Measurements from ENCODE around the gene PAGE2B. TPM values are rescaled to one million over a fixed set of nuclear protein-coding genes. Genes with fewer than 3 reads are reported as not detected.
"Not testable (repeated sequence)": the region's sequence is repeated elsewhere in the genome, so short reads cannot be mapped to it uniquely, and the experiment has no call there.

The PAGE2B gene, protein sequence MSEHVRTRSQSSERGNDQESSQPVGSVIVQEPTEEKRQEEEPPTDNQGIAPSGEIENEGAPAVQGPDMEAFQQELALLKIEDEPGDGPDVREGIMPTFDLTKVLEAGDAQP
- polyA plus RNA-seq (2013, experiment 1 of 2; ENCODE audit: insufficient read length) = not detected
- not detected for polyA plus RNA-seq (2013, experiment 2 of 2; ENCODE audit: insufficient read length)

DNA sequence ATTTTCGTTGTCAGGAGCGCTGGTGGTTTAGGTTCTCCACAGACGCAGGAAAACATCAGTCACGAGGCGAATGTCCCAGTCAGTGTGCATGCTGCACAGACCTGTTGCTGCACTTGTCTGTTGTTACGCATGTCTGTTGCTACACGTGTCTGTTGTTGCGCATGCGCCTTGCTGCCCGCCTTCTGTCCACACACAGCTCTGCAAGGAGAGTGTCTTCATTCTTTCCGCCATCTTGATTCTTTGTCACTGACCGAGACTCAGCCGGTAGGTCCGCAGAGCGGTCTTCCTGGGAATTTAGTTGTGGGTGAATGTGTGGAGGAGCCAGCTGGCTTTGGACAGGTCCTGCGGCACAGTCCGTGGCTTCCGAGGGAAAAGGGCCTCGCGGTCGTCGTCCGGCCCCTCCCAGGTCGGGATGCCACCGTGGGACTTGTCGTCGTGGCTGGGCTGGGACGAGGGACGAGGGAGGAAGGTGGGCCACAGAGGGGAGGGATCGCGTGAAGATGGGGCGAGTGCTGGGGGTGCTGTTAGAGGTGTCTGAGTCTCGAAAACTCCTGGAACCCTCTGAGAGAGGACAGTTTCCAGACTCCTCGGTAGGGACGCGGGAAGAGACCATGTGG, at the start of gene PAGE2B:
Gene PAGE2B (plus strand): TSS at position 180 of the 617 bp plus-strand sequence. CDS start 1,012 bp downstream, outside the sequence.
- DNase-seq = no peak

DNA sequence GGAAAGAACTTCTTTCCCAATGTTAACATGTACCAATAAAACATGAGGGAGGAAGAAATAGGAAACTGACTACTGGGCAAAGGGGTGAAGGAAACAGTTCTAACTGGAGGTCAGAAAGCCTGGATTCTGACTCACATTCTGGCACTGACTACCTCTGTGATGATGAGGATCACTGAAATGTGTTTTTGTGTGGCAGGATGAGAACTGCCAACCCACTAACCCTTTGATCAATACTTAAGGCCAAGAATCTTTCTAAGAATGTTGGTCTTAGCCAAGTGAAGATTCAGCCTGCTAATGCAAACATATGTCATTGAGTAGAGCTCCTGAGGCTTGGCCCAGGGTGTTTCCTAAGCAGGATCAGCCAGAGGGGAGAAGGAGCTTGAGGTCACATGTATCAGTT, 48.7 kb upstream of the PAGE2B start:
- peak; percentile 1 for DNase-seq

DNA sequence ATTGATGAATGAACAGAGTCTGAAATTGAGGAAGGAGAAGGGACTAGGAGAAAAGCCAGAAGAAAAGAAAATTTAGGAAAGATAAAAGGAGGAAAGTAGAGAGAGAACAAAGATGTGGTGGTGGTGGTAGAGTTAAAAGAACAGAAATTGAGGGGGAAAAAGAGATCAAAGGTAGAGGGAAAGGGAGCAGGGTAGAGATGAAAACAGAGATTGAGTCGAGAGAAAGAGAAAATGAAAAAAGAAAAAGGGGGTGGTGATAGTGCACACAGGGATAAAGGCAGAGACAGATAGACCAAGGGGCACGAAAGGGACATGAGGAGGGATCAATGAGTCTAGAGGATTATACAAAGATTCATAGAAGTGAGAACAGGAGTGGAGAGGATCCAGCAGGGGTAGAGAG, 48.0 kb upstream of the PAGE2B start:
- DNase-seq = no peak

DNA sequence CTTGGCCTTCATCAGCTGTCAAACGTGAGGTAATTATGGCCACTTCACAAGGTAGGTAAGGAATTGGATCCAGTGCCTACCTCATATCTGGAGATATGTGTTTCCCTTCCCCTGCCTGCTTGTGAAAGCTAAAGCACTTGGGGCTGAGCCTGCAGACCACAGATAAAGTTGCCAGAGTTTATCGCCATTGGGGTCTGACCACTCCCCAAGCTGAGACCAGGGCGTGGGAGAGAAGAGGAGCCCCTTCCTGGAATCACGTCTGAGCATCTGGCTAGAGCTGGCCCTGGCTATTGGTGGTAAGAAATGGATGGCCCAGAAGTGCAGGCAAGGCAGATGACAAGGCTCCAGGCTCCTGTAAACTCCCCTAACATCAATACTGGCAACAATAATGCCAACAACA, 46.8 kb upstream of the PAGE2B start:
- DNase-seq = no peak

DNA sequence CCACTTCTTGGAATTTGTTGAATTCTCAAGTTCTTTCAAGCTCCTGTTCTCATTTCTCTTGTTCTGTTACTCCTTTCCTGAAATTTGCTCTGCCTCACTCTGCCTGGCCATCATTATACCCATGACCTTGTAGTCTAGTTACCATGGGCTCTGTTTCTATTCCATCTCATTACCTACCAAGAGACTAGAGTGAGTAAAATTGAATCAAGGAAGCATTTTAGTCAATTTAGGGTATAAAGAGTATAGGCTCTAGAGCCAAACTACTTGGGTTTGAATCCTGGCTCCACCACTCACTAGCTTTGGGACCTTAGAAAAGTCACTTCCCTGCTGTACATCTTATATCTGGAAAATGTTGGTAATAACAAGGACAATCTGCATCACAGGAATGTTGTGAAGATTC, 46.2 kb upstream of the PAGE2B start:
- DNase-seq = no peak

DNA sequence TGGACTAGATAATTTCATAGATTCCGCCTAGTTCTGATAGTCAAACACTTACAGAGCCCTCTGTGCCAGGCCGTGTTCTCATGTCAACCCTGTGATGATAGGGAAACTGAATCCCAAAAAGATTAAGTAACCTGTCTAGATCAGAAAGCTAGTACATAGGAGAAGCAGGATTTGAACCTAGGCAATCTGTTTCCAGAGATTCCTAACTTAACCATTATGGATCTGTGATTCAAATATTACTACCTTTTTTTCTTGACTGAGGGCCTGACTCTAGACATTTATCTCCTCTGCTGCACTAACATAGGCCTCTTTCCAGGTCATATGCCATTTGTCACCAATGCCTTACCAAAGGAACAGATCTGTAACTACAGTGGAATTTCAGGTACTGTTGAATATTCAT, 45.5 kb upstream of the PAGE2B start:
- no peak for DNase-seq

DNA sequence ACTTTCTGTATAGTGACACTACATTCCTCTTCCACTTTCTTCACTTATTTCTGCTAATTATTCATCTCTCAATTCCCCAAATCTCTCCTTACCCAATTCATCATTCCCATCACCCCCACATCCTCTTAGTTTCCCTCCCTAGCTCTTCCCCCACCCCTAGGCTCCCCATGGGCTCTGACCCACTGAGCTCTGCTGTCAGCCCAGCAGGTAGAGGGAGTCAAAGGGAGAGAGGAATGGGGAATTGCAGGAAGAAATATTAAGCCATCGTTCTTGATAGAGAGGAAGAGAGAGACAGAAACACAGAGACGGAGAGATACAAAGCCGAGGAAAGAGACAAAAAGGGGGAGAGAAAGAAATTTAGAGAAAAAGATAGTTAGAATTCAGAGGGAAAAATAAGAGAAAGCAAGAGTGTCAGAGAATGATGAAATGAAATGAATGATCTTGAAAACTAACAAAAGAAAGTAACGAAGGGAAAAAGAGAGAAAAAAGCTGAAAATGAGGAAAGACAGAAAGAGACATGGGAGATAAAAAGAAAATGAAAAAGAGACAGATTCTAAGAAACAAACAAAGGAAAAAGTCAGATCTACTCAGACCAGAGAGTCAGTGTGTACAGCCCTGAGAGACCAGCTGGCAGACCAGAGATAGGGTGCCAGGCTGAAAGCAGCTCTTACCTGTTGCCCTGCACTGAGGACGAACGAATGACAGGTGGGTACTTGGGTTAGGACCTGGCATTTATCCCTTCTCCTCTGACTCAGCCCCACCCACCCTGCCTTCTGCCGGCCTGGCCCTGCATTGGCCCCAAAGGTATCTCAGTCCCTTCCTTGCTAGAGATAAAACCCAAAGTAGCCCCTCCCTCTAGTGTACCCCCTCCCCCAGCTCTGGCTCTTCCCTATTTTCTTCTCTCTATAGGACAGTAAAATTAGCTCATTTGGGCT, 44.3 kb upstream of the PAGE2B start, which contains the start of gene ALAS2:
Gene ALAS2 (minus strand): TSS at position 707 of the 935 bp plus-strand sequence. CDS start 4,977 bp downstream, outside the sequence.
- no peak for DNase-seq

DNA sequence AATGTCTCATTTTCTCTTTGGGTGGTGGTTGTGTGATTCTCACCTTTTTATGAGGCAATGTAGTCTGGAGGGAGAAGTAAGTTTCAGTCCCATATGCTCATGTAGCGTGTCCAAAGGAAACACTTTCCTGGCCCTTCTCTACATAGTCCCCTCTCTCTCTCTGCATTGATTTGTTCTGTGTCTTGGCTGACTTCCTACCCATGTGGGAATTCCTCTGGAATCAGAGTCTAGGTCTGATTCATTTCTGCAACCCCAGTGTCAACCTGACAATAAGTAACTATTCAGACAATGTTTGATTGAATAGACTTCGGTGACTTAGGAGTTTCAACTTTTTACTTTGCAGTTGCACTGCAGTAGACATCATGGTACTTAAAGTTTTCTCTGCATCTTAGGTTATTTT, 41.4 kb upstream of the PAGE2B start:
- DNase-seq = no peak

DNA sequence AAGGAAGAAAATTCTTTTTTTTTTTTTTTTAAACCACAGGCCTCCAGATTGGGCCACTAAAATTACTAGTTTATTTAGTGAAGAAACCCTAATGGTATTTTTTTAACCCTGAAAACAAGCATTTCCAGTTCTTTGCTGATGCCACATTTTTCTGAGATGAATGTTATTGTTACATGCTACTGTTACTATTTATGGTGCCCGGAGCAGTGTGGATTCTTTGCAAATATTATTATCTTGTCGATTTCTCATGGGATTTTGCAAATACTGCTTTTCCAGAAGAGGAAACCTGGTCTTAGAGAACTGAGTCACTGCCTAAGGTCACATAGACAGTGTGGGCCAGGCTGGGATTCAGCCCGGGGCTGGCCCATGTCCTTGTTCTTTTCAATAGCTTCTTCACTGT, 35.4 kb upstream of the PAGE2B start:
- peak; percentile 43 for DNase-seq

DNA sequence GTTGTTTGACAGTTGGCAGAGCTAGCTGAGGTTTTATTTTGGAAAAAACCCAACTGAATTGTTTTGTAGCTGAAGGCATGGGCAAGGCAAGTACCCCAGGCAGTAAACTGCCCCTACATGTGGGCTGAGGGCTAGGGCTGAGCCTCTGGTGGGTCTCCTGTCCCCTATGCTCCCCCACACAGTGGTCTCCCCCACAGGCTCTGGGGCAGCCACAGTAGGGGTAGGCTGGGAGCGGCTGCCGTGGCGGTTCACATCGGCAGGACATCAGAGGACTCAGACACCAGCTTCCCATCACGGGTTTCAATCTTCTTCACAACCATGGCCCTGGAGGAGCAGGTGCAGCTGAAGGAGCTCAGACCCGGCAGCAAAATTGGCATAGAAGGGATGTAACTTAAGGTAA, 33.3 kb upstream of the PAGE2B start:
- no peak for DNase-seq

DNA sequence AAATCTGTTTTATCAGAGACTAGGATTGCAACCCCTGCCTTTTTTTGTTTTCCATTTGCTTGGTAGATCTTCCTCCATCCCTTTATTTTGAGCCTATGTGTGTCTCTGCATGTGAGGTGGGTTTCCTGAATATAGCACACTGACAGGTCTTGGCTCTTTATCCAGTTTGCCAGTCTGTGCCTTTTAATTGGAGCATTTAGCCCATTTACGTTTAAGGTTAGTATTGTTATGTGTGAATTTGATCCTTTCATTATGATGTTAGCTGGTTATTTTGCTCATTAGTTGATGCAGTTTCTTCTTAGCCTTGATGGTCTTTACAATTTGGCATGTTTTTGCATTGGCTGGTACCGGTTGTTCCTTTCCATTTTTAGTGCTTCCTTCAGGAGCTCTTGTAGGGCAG, 24.2 kb upstream of the PAGE2B start:
- not testable (repeated sequence) for DNase-seq

DNA sequence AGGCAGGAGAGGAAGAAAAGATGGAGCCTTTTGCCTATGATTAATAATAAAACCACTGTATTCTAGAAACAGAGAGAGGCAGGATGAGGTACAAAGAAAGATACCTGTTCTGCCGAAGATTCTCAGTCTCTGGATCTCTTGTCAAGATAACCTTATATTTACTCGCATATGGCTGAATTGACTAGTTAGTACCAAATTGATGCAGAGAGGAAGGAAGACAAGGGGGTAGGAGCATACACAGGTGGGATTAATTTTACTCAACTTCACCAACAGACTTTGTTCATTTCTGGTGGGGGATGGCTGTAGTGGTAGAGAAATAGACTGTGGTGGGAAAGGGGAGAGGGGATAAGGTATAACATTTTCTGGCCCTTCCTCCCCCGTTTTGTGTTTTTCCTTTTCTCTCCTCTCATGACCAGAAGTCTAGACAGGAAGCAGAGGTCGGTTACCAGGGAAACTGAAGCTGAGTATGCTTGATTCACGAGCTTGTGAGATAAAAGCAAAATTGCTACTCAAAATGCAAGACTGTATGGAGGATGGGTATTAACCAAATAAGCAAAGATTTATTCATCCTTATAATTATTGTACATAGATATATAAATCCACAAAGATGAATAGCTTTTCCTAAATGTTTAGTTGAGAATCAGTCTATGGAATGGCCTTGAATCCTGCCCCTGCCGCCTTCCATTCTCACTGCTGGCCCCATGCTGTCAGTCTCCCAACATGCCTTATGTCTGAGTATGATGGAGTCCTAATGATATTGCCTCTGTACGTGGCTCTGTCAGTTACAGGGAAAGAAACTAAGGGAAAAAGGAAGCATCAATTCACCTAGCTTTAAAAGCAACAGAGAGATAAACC, 17.8 kb upstream of the PAGE2B start:
- DNase-seq = no peak

DNA sequence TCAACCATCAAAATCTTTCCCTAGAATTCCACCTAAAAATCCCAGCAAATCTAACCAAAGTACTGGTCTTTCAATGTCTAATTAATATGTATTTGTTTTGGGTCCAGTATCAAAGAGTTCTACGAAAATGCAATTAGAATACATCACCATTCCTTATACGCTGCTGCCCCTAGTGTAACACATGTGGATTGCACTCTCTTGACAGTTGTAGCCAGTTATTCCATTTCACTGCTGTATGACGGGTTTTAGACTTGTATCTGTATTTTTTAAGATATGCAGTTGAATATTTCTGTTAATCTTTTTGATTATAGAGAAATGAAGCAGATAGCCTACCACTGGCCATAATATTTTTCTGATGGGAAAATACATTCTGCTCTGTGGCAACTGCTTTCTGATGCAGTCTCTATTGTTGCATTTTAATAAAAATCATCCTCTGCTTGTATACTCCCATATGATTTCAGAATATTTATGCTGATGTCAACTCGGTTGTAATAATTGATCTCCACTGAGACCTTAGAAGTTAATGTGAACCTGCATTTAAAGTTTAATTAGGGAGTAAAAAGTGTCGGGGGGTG, 17.1 kb upstream of the PAGE2B start:
- DNase-seq = peak; percentile 18

DNA sequence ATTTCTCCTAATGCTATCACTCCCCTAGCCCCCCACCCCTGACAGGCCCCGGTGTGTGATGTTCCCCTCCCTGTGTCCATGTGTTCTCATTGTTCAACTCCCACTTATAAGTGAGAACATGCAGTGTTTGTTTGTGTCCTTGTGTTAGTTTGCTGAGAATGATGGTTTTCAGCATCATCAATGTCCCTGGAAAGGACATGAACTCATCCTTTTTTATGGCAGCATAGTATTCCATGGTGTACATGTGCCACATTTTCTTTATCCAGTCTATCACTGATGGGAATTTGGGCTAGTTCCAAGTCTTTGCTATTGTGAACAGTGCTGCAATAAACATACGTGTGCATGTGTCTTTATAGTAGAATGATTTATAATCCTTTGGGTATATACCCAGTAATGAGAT, 7.7 kb upstream of the PAGE2B start:
- DNase-seq = not testable (repeated sequence)

DNA sequence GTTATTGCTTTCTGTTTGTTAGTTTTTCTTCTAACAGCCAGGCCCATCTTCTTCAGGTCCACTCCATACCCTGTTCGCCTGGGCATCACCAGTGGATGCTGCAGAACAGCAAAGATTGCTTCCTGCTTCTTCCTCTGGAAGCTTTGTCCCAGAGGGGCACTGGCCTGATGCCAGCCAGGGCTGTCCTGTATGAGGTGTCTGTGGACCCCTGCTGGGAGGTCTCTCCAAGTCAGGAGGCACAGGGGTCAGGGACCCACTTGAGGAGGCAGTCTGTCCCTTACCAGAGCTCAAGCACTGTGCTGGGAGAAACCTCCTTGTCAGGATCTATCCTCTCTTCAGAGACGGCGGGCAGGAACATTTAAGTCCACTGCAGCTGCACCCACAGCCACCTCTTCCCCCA, 2.5 kb upstream of the PAGE2B start:
- no peak for DNase-seq

DNA sequence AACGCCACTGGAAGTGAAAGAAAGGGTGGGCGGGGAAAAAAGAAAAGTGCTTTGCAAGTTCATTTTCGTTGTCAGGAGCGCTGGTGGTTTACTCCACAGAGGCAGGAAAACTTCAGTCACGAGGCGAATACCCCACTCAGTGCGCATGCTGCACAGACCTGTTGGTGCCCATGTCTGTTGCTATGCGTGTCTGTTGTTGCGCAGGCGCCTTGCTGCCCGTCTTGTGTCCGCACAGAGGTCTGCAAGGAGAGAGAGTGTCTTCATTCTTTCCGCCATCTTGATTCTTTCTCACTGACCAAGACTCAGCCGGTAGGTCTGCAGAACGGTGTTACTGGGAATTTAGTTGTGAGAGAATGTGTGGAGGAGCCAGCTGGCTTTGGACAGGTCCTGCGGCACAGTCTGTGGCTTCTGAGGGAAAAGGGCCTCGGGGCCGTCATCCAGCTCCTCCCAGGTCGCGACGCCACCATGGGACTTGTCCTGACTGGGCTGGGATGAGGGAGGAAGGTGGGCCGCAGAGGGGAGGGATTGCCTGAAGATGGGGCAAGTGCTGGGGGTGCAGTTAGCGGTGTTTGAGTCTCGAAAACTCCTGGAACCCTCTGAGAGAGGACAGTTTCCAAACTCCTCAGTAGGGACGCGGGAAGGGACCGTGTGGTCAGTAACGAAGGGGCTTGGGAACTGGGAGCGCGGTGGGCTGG, 14.1 kb downstream of the PAGE2B start, which contains the start of gene PAGE2:
Gene PAGE2 (plus strand): TSS at position 224 of the 695 bp plus-strand sequence. CDS start 1,003 bp downstream, outside the sequence.
- DNase-seq = no peak

DNA sequence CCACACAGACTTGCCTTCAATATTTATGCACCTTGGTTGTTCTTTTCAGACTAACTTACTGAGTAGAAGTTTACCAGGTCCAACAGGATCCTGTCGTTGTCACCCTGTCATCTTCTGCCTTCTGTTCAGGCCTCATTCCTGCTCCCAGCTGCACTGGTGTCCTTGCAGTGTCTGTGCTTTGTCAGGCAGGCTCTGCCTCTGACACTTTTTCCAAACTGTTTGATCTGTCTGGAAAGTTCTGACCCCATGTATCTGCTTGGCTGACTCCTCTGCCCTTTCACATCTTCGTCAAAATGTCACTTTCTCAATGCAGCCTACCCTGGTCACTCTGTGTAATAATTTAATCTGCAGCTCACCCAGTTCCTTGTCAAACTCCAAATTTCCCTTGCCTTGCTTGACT, 23.9 kb downstream of the PAGE2B start:
- DNase-seq = no peak

DNA sequence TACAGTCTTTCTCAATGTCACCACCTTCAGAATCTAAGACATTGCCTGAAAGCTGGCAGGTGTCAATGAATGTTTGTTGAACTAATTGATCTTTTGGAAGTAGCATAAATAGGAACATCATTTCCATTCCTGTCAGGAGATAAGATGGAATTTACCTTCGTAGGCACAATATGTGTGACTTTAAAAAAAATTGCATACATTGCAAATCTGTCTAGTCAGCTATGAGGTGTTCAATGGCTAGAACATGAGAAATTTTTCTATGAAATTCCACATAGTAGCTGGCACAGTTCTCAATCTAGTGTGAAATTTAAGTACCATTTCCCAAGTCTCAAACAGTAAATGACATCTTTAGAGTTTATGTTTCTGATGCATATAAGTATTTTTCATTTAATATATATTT, 24.3 kb downstream of the PAGE2B start:
- no peak for DNase-seq

DNA sequence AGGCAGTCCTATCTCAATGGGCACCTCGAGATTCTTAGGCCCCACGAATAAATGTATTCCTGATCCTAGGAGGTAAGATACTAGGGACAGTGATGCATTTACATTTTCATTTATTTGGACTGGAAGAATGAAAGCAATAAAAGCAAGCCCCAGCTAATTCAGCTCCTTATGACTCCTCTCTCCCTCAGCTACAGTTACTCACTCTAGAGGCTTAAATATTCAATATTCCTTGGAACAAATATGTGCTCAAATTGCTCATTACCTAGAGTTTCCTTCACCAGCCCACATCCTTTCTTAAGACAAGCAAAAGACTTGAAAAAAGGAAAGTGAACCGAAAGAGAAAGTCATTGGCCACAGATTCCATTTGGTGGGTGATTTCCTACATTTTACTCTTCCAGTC, 27.9 kb downstream of the PAGE2B start:
- no peak for DNase-seq

DNA sequence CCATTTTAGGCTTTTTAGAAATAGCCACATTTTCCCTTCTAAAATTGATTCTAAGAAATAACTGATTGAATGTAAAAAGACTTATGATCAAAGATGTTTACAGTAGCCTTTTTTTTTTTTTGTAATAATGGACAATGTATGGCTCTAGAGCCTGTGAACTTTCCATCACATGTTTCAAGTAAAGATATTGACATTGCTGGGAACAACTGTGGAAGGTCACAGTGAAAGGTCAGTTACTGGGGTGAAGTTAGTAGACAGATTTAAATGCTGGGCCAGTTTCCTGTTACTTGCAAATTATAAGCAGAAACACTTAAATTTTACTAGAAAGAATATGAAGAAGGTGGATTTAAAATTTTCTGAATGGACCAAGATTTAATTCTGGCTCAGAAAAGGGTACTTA, 32.4 kb downstream of the PAGE2B start:
- DNase-seq = no peak

DNA sequence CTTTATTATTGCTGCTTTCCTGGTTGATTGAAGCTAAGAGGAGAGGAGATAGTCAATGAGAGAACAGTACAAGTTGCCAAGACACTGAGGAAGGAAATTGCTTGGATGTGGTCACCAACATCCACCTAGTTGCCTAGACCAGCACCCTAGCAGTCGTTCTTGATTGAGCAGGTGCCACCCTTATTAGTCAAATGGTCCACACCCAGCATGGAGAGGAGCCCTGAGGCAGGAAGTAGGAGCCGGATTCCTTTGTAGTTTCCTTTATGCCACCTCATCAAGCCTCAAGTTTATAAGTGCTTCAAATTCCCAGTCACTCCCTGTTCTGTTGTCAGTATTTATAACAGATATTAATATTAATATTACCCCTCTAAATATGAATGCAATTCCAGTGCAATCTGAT, 33.1 kb downstream of the PAGE2B start:
- DNase-seq = no peak

All from fibroblast of skin of scalp (primary cell).